Heart left ventricle (tissue), 16 donors: Measurements from ENCODE around the gene LHFPL2. TPM values are rescaled to one million over a fixed set of nuclear protein-coding genes. Genes with fewer than 3 reads are reported as not detected.
A peak's percentile ranks its signal among the peaks of the same experiment; 100 is the strongest.

Experiments
- ATAC-seq, 4 donors: fragments of 200-7000 bp; cut with Tn5 transposase; one replicate each; pipeline ENCODE4 v1.9.1; 2020 to 2022; ENCODE audit warnings: moderate library complexity in 4 of 4, mild to moderate bottlenecking in 3 of 4, moderate number of reproducible peaks in 1 of 4
- DNase-seq, 5 donors: peaks; one replicate each; pipeline ENCODE4 v3.0.0-alpha.2; 2020
- H3K27ac ChIP-seq, 12 donors: fragments of 200-600 bp; sonication (generic) in 4 of 12; one replicate each; pipeline versions ENCODE4 v1.5.0 to v1.8.0; 2016 to 2022; ENCODE audit warnings: mild to moderate bottlenecking in 2 of 12
- H3K27me3 ChIP-seq, 9 donors: fragments of 200-600 bp; sonication (generic) in 2 of 9; one replicate each; pipeline versions ENCODE4 v1.5.1 to v1.8.0; 2016 to 2022; ENCODE audit warnings: mild to moderate bottlenecking in 3 of 9
- H3K36me3 ChIP-seq, 9 donors: fragments of 200-600 bp; sonication (generic) in 2 of 9; one replicate each; pipeline versions ENCODE4 v1.5.0 to v1.8.0; 2018 to 2022; ENCODE audit warnings: mild to moderate bottlenecking in 2 of 9
- H3K4me1 ChIP-seq, 12 donors: fragments of 200-600 bp; sonication (generic) in 4 of 12; one replicate each; pipeline versions ENCODE4 v1.5.0 to v1.8.0; 2016 to 2022; ENCODE audit warnings: mild to moderate bottlenecking in 3 of 12
- H3K4me3 ChIP-seq, 12 donors: fragments of 200-600 bp; sonication (generic) in 4 of 12; one replicate each; pipeline versions ENCODE4 v1.5.0 to v1.8.0; 2017 to 2022; ENCODE audit warnings: mild to moderate bottlenecking in 9 of 12, moderate library complexity in 4 of 12
- H3K9me3 ChIP-seq, 12 donors: fragments of 200-600 bp; sonication (generic) in 4 of 12; one replicate each; pipeline versions ENCODE4 v1.5.0 to v1.8.0; 2016 to 2022; ENCODE audit warnings: mild to moderate bottlenecking in 1 of 12
- CTCF ChIP-seq, 12 donors: fragments of 200-600 bp; sonication (generic) in 4 of 12; IDR thresholded peaks; one replicate each; pipeline versions ENCODE4 v1.5.0 to v1.8.0; 2018 to 2022; ENCODE audit warnings: antibody characterized with exemption in 12 of 12, mild to moderate bottlenecking in 5 of 12
- POLR2A ChIP-seq, 2 donors: fragments of 450-650 bp; IDR thresholded peaks; one replicate each; pipeline ENCODE4 v1.6.1; 2017; ENCODE audit warnings: antibody characterized with exemption in 2 of 2, mild to moderate bottlenecking in 2 of 2, moderate library complexity in 2 of 2
- WGBS, 4 donors: extraction: QIAGEN DNeasy Blood & Tissue Kit in 2 of 4; methylation state at CpG; one replicate each; pipeline versions ENCODE4 v1.1.5 to v1.1.7; 2013 to 2018; 5-methylcytosine and 5-hydroxymethylcytosine counted together
- intact Hi-C, 10 donors: fragments of 100-400 bp; cut with DNase I; formaldehyde crosslinking; loops; one replicate each; pipeline versions ENCODE4 v1.11.1 to v1.14.2; 2022
- polyA plus RNA-seq, 2 donors: library from polyadenylated mRNA; stranded (reverse); fragments of 200-250 nt; gene quantifications; one replicate each; pipeline ENCODE4 v1.2.3, GENCODE V29; 2013
- total RNA-seq, 9 donors: library from RNA; depleted of rRNA in 2 of 9; stranded (reverse); fragments of >200 nt in 2 of 9; fragmentation: NEBNext Ultra II Directional in 3 of 9; extraction: Animal tissue kit (Norgen Biotek cat#: 25700) in 3 of 9; gene quantifications; one replicate each; pipeline versions ENCODE4 v1.1.0 to v1.2.4, GENCODE V29; 2016 to 2023
- donor health status: ischemic (EF 13 %, LVEDD 7.1; RV severe dilation, severe dysfunction).
- donor health status: healthy with polysubstance abuse.
- donor health status: DM: no; HTN: yes; CAD: no.
- donor health status: DM: no; HTN: no; CAD: no.
- donor health status: ischemic (EF 25% LVEDD 6.9; RV normal size, moderate dysfunction).
- donor health status: ischemic (EF 25% LVEDD 5.7; RV mildly dilated, moderate dysfunction).
- donor health status: healthy.
- donor health status: DM: yes; HTN: yes; CAD: no.
- donor health status: ischemic (EF 35%, LVEDD 5.7; RV mildly dilated, moderate dysfunction).
- donor health status: nonischemic (EF 11% LVEDD 7.7; RV severe dilation, severe dysfunction).
- donor health status: DM: yes; HTN: yes; CAD: no.
- donor health status: PGD.
- donor health status: ischemic (EF 29% LVEDD 5.4; RV normal size, mild dysfunction).
- donor health status: nonischemic (EF 23%, LVEDD 6.1; RV moderate dilation, normal function).

Gene LHFPL2
- total and polyA plus RNA-seq, 11 donors: 1.8 to 35.6 (median 10.1) TPM

DNA sequence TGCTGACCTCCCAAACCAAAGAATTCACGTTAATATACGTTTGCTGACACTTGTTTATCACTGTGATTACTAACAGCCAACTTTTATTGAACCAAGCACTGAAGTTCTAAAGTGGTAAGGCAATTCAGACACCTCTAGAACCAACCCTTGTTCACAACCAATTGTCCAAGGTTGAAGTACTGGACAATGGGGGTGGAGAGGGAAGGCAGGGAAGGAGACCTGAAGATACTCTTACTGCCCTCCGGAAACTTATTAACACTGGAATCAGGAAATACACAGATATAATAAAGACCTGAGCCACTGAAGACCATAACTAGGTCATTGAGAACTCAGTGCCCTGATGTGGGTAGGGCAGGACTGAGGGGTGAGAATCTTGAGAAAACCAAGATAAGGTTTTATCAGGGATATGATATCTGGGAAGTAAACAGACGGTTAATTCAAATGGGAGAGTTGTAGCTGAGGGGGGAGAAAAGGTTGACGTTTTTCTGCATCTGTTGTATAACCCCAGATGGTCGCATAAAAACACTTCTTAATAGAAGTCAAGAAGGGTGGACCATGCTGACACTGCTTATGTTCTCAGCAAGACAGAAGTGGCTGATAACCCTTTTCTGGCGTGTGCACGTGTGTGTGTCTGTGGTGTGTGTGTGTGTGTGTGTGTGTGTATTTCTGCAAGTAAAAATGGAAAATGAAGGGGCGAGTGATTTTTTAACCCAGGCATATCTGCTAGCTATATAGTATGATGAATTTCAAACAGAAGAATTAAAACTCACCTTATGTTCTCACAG lies 125.9 kb downstream of the LHFPL2 start:
- peaks cover 3 to 67% (median 38%) of the 10 kb centered on the region in 12 donors for H3K4me1 ChIP-seq
- H3K4me3 ChIP-seq: no peak overlapping the region
- intact Hi-C loops: loop anchor here in 1 of 10 donors (10.0 kb wide), 1 partner anchor 208 kb away; no protein-coding TSS in a partner anchor
- H3K27ac ChIP-seq: peak overlapping the region in 1 of 12 donors; percentile 65
- ATAC-seq (no peak), DNase-seq (no peak)
- 78 to 89% (median 83%) methylated on average over 9 of the region's 9 CpGs for WGBS, 4 donors
- no peaks in the 10 kb centered on the region for H3K27me3 ChIP-seq
- H3K9me3 ChIP-seq: no peaks in the 10 kb centered on the region
- TF ChIP-seq POLR2A (IDR thresholded peaks at IDR 0.05) (no peak), CTCF (IDR thresholded peaks at IDR 0.05) (no peak)
- no peaks in the 10 kb centered on the region for H3K36me3 ChIP-seq

- TF ChIP-seq CTCF (IDR thresholded peaks at IDR 0.05): no peak
- TF ChIP-seq POLR2A (IDR thresholded peaks at IDR 0.05): no peak
- Histone ChIP-seq H3K36me3 (no peaks in the 10 kb centered on the region), H3K9me3 (no peaks in the 10 kb centered on the region), H3K27me3 (no peaks in the 10 kb centered on the region), H3K4me3 (no peak overlapping the region), H3K27ac (no peak overlapping the region), H3K4me1 (peaks cover 3 to 55% (median 28%) of the 10 kb centered on the region in 12 donors)
- DNase-seq: no peak
- intact Hi-C loops: loop anchor here in 1 of 10 donors (10.0 kb wide), 1 partner anchor 207 kb away; no protein-coding TSS in a partner anchor
- WGBS, 4 donors: 76 to 82% (median 81%) methylated on average over 2 of the region's 2 CpGs
- no peak for ATAC-seq
Measured at GRCh38 chr5:78521455-78521854, 127.1 kb downstream of the LHFPL2 start.

GRCh38 chr5:78519198-78519941 lies 129.2 kb downstream of the LHFPL2 start:
- 94% methylated on average over 8 to 9 of the region's 9 CpGs for WGBS, 4 donors
- Histone ChIP-seq H3K9me3 (no peaks in the 10 kb centered on the region), H3K27me3 (no peaks in the 10 kb centered on the region), H3K27ac (peak overlapping the region in 5 of 12 donors; percentile 32 to 70 (median 53)), H3K36me3 (no peaks in the 10 kb centered on the region), H3K4me3 (no peak overlapping the region), H3K4me1 (peaks cover 3 to 39% (median 24%) of the 10 kb centered on the region in 12 donors)
- no peak for DNase-seq
- intact Hi-C loops: loop anchor here in 1 of 10 donors (10.0 kb wide), 1 partner anchor 155 kb away; the partner anchor contains the start of gene SCAMP1
- TF ChIP-seq POLR2A (IDR thresholded peaks at IDR 0.05): no peak
- no peak for ATAC-seq

GRCh38 chr5:78518365-78519197 lies 130.0 kb downstream of the LHFPL2 start:
- peaks cover 2 to 33% (median 17%) of the 10 kb centered on the region in 12 donors for H3K4me1 ChIP-seq
- no peaks in the 10 kb centered on the region for H3K27me3 ChIP-seq
- intact Hi-C loops: loop anchor here in 1 of 10 donors (10.0 kb wide), 1 partner anchor 154 kb away; the partner anchor contains the start of gene SCAMP1
- H3K9me3 ChIP-seq: no peaks in the 10 kb centered on the region
- WGBS, 4 donors: 63 to 72% (median 66%) methylated on average over 14 of the region's 14 CpGs
- TF ChIP-seq CTCF (IDR thresholded peaks at IDR 0.05): no peak
- no peak for TF ChIP-seq POLR2A (IDR thresholded peaks at IDR 0.05)
- H3K27ac ChIP-seq: peak overlapping the region in 7 of 12 donors; percentile 23 to 70 (median 40)
- H3K4me3 ChIP-seq: no peak overlapping the region
- DNase-seq (peak in 2 of 5 donors; percentile 78 to 79), ATAC-seq (peak; percentile 85 to 93 (median 90))
- H3K36me3 ChIP-seq: no peaks in the 10 kb centered on the region
